KMS-11 (cell line): ENCODE data around the gene ING2.

Source experiments
- H2AFZ ChIP-seq: fragments of 200-600 bp; sonication (generic); 2 replicates; pipeline ENCODE4 v1.6.1; 2016; ENCODE audit warnings: antibody characterized with exemption, mixed run types, low read depth
- H3K27ac ChIP-seq: fragments of 200-600 bp; sonication (generic); 2 replicates; pipeline ENCODE4 v1.6.1; 2016; ENCODE audit warnings: mild to moderate bottlenecking, mixed run types
- H3K27me3 ChIP-seq: fragments of 200-600 bp; sonication (generic); 2 replicates; pipeline ENCODE4 v1.6.1; 2017; ENCODE audit warnings: mild to moderate bottlenecking, low read depth, mixed run types, moderate library complexity; ENCODE audit not compliant: insufficient read depth
- H3K36me3 ChIP-seq: fragments of 200-600 bp; sonication (generic); 2 replicates; pipeline ENCODE4 v1.6.1; 2017; ENCODE audit warnings: mild to moderate bottlenecking, mixed run types; ENCODE audit not compliant: insufficient read depth
- H3K4me1 ChIP-seq: fragments of 200-600 bp; sonication (generic); 2 replicates; pipeline ENCODE4 v1.6.1; 2016; ENCODE audit warnings: mild to moderate bottlenecking, low read depth, mixed run types; ENCODE audit not compliant: poor library complexity, severe bottlenecking
- H3K4me2 ChIP-seq: fragments of 200-600 bp; sonication (generic); 2 replicates; pipeline ENCODE4 v1.7.0; 2016; ENCODE audit warnings: mild to moderate bottlenecking, mixed run types
- H3K4me3 ChIP-seq: fragments of 200-600 bp; sonication (generic); IDR thresholded peaks from 2 replicates; pipeline ENCODE4 v1.6.1; 2017; ENCODE audit warnings: low read depth, low read length, mixed read lengths; ENCODE audit not compliant: insufficient read depth
- H3K79me2 ChIP-seq: fragments of 200-600 bp; sonication (generic); 2 replicates; pipeline ENCODE4 v1.6.1; 2016; ENCODE audit warnings: low read depth, mixed run types; ENCODE audit not compliant: insufficient read depth
- H3K9ac ChIP-seq: fragments of 200-600 bp; sonication (generic); 2 replicates; pipeline ENCODE4 v1.6.1; 2016; ENCODE audit warnings: mild to moderate bottlenecking, mixed run types
- H4K20me1 ChIP-seq: fragments of 200-600 bp; sonication (generic); 2 replicates; pipeline ENCODE4 v1.6.1; 2016; ENCODE audit warnings: mild to moderate bottlenecking, mixed run types; ENCODE audit not compliant: insufficient read depth
- CTCF ChIP-seq: fragments of 200-600 bp; sonication (generic); conservative IDR thresholded peaks from 2 replicates; pipeline ENCODE4 v1.6.1; 2017; ENCODE audit warnings: low read depth, mild to moderate bottlenecking, antibody characterized with exemption, low read length, moderate library complexity, mixed read lengths

ING2 gene

GRCh38 chr4:183561905-183562304 lies 57.0 kb downstream of the ING2 start:
- no peaks in the 10 kb centered on the region for H4K20me1 ChIP-seq
- H3K4me1 ChIP-seq: no peaks in the 10 kb centered on the region
- H3K4me3 ChIP-seq: no peak overlapping the region
- no peaks in the 10 kb centered on the region for H3K36me3 ChIP-seq
- H3K79me2 ChIP-seq: no peaks in the 10 kb centered on the region
- no peak overlapping the region for H3K9ac ChIP-seq
- no peaks in the 10 kb centered on the region for H3K27me3 ChIP-seq
- no peak overlapping the region for H3K27ac ChIP-seq
- H2AFZ ChIP-seq: no peak overlapping the region
- no peak overlapping the region for H3K4me2 ChIP-seq
- no peak for TF ChIP-seq CTCF
